ENCODE measurements around the gene CHP2.
"Not testable (repeated sequence)": the region's sequence is repeated elsewhere in the genome, so short reads cannot be mapped to it uniquely, and the experiment has no call there.

Gene CHP2

DNA sequence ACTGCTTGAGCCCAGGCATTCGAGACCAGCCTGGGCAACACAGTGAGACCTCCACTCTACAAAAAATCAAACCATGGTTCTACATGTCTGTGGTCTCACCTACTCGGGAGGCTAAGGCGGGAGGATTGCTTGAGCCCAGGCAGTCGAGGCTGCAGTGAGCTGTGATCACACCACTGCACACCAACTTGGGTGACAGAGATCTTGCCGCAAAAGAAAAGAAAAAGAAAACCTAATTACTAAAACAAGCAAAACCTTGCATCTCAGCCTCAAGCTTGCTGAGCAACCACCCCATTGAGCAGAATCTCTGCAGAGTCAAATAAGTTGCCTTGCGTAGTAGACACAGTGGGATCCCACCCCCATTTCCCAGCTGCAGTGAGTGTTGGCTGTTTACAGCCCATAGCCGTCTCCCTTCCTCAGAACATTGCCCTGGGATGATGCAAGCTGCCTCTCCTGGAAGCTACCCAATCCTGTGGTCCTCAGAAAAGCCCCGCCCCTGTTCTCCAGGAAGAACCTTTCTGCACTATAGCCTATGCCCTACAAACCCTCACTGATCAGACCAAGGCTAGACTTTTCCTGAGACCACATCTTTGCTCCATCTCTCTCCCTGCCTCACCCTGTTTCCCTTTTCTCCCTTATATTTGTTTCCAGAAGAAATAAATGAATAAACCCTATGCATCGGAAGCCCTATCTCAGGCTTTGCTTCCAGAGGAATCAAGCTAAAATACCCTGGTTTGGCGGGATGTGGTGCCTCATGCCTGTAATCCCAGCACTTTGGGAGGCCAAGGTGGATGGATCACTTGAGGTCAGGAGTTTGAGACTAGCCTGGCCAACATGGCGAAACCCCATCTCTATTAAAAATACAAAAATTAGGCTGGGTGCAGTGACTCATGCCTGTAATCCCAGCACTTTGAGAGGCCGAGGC, 25.1 kb upstream of the CHP2 start:
- Mint-ChIP-seq H3K4me3 (no peak overlapping the region), H3K36me3 (no peaks in the 10 kb centered on the region), H3K9me3 (no peaks in the 10 kb centered on the region), H3K27ac (peak overlapping the region; percentile 6), H3K27me3 (peaks cover 10 to 25% of the 10 kb centered on the region in 2 donors), H3K4me1 (peaks cover 4 to 6% of the 10 kb centered on the region in 2 donors)
- DNase-seq = no peak
- no peak for ATAC-seq (replicated peaks)

DNA sequence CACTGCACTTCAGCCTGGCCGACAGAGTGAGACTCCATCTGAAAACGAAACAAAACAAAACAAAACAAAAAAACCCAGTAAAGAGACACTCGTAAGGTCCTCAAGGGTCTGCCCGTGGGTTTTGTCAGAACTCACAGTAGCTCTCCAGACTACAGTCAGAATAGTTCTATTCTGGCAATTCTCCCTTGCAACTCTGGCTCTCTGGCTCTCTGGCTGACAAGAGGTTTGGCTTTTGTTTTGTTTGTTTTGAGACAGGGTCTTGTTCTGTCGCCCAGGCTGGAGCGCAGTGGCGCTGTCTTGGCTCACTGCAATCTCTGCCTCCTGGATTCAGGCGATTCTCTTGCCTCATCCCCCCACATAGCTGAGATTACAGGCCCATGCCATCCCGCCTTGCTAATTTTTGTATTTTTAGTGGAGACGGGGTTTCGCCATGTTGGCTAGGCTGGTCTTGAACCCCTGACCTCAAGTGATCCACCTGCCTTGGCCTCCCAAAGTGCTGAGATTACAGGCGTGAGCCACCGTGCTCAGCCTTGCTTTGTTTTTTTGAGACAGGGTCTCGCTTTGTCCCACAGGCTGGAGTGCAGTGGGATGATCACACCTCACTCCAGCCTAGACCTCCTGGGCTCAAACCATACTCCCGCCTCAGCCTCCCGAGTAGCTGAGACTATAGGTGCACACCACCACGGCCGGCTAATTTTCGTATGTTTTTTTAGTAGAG, 20.5 kb upstream of the CHP2 start:
- ATAC-seq (replicated peaks) = no peak
- H3K4me3 Mint-ChIP-seq = no peak overlapping the region
- DNase-seq = no peak
- peaks cover 15 to 19% of the 10 kb centered on the region in 2 donors for H3K27me3 Mint-ChIP-seq
- H3K4me1 Mint-ChIP-seq = peaks cover 6 to 7% of the 10 kb centered on the region in 2 donors
- H3K9me3 Mint-ChIP-seq = no peaks in the 10 kb centered on the region
- no peak overlapping the region for H3K27ac Mint-ChIP-seq
- H3K36me3 Mint-ChIP-seq = no peaks in the 10 kb centered on the region

DNA sequence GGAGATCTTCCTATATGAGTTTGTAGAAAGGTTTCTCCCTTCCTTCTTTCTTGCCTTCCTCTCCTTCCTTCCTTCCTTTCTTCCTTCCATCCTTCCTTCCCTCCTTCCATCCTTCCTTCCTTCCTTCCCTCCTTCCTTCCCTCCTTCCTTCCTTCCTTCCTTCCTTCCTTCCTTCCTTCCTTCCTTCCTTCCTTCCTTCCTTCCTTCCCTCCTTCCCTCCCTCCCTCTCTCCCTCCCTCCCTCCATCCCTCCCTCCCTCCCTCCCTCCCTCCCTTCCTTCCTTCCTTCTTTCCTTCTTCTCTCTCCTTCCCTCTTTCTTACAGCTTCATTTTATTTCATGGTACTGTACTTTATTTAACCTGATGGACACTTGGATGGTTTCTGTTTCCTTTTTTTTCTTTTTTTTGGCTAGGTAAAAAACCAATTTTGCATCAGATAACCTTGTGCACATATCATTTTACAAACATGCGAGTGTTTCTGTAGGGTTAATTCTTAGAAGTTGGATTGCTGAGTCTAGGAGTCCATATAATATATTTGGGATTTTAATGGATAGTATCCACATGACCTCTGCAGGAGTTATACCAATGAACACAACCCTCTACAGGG, 17.3 kb upstream of the CHP2 start:
- ATAC-seq (replicated peaks); H3K36me3 Mint-ChIP-seq; H3K4me1 Mint-ChIP-seq; H3K4me3 Mint-ChIP-seq; DNase-seq; H3K9me3 Mint-ChIP-seq: not testable (repeated sequence)
- Mint-ChIP-seq H3K27me3 (peaks cover 13% of the 10 kb centered on the region in 2 donors), H3K27ac (peak overlapping the region; percentile 57)

DNA sequence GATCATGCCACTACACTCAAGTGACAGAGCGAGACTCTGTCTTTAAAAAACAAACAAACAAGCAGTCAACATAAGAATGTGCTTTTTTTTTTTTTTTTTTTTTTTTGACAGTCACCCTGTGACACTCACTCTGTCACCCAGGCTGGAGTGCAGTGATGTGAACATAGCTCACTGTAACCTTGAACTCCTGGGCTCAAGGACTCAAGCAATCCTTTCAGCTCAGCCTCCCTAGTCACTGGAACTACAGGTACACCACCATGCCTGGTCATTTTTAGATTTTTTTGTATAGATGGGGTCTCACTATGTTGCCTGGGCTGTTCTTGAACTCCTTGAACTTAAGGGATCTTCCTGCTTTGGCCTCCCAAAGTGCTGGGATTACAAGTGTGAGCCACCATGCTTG, 15.3 kb upstream of the CHP2 start:
- no peak for DNase-seq
- H3K4me1 Mint-ChIP-seq = peaks cover 6 to 7% of the 10 kb centered on the region in 2 donors
- H3K27ac Mint-ChIP-seq = no peak overlapping the region
- no peak for ATAC-seq (replicated peaks)
- H3K36me3 Mint-ChIP-seq = peaks cover 0 to 3% of the 10 kb centered on the region in 2 donors
- H3K9me3 Mint-ChIP-seq = peaks cover 2 to 3% of the 10 kb centered on the region in 2 donors
- H3K27me3 Mint-ChIP-seq = peaks cover 28 to 33% of the 10 kb centered on the region in 2 donors
- H3K4me3 Mint-ChIP-seq = no peak overlapping the region

DNA sequence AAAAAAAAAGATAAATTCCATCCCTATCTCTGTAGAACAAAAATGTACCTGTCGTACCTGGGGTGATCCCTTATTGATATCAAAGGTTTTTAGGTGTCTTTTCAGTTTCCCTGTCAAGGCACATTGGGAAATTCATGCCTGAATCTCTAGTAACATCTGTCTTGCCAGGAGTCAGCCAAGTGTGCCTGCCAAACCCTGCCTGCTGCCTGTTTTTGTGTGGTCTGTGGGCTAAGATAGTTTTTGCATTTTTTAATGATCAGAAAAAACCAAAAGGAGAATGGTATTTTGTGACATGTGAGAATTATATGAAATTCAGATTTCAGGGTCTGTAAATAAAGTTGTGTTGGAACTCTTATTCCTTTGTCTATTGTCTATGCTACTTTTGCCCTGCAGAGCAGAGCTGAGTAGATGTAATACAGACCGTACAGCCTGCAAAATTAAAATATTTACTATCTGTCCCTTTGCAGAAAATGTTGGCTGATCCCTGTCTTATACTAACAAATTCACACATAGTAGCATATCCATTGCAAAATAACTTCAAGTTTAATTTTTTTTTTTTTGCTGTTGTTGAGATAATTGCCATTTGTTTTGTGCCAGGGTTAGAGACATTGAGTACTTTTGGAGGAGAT, 13.0 kb upstream of the CHP2 start:
- ATAC-seq (replicated peaks) (no peak), DNase-seq (no peak)
- no peak overlapping the region for H3K27ac Mint-ChIP-seq
- H3K4me1 Mint-ChIP-seq = no peaks in the 10 kb centered on the region
- peaks cover 39 to 44% of the 10 kb centered on the region in 2 donors for H3K27me3 Mint-ChIP-seq
- peaks cover 5 to 6% of the 10 kb centered on the region in 2 donors for H3K9me3 Mint-ChIP-seq
- H3K4me3 Mint-ChIP-seq = no peak overlapping the region
- H3K36me3 Mint-ChIP-seq = peaks cover 0 to 3% of the 10 kb centered on the region in 2 donors

DNA sequence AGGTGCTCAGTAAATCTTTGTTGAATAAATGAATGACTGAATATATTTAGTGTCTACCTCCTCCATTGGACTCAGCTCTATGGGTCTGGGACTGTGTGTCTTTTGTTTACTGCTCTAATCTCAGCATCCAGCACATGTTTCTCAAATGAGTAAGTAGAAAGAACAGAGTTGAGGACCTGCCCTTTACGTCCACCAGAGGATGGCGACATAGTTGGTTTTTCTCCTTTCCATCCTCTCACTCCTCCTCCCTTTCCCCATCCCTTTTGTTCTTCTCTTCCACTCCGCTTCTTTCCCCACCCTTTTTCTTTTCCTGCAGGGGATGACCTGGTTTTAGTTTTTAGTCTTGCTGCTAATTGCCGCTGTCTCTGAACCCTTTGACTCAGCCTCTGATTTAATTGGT, 12.1 kb upstream of the CHP2 start:
- peaks cover 47 to 50% of the 10 kb centered on the region in 2 donors for H3K27me3 Mint-ChIP-seq

DNA sequence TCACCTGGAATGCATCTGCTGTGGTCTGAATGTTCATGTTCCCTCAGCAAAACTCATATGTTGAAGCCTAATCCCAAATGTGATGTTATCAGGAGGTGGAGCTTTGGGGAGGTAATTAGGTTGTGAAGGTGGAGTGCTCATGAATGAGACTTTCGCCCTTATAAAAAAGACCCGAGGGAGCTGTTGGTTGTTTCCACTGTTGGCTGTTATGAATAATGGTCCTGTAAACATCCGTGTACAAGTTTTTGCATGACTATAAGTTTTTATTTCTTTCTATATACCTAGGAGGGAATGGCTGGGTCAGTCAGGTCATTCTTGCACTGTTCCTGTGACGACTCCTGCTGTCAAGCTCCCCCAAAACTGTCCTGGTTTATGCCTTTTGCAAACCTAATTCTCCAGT, 9.6 kb upstream of the CHP2 start:
- peaks cover 0 to 3% of the 10 kb centered on the region in 2 donors for H3K36me3 Mint-ChIP-seq
- peaks cover 5 to 11% of the 10 kb centered on the region in 2 donors for H3K9me3 Mint-ChIP-seq
- ATAC-seq (replicated peaks) (no peak), DNase-seq (no peak)
- H3K27ac Mint-ChIP-seq = no peak overlapping the region
- peaks cover 42 to 50% of the 10 kb centered on the region in 2 donors for H3K27me3 Mint-ChIP-seq
- no peaks in the 10 kb centered on the region for H3K4me1 Mint-ChIP-seq
- H3K4me3 Mint-ChIP-seq = no peak overlapping the region

More for the DNA sequence above, 12.1 kb upstream of the CHP2 start:
- DNase-seq = no peak
- no peak overlapping the region for H3K27ac Mint-ChIP-seq
- peaks cover 5 to 11% of the 10 kb centered on the region in 2 donors for H3K9me3 Mint-ChIP-seq
- no peak for ATAC-seq (replicated peaks)
- no peak overlapping the region for H3K4me3 Mint-ChIP-seq
- H3K4me1 Mint-ChIP-seq = no peaks in the 10 kb centered on the region
- peaks cover 0 to 3% of the 10 kb centered on the region in 2 donors for H3K36me3 Mint-ChIP-seq

DNA sequence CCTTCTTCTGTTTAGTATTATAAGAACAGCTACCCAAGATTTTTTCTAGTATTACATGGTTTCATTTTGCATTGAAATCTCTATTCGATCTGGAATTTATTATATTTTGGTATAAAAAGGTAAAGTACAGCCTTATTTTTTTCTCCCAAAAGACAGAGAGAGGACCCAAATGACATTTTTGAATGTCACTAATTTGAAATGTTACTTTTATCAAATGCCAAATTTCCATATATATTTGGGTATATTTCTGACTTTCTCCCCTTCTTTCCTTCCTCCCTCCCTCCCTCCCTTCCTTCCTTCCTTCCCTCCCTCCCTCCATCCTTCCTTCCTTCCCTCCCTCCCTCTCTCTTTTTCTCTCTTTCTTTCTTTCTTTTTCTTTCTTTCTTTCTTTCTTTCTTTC, 6.2 kb upstream of the CHP2 start:
- H3K27me3 Mint-ChIP-seq = peaks cover 34 to 56% of the 10 kb centered on the region in 2 donors
- no peaks in the 10 kb centered on the region for H3K4me1 Mint-ChIP-seq
- no peaks in the 10 kb centered on the region for H3K36me3 Mint-ChIP-seq
- H3K4me3 Mint-ChIP-seq = no peak overlapping the region
- ATAC-seq (replicated peaks) (no peak), DNase-seq (no peak)
- H3K27ac Mint-ChIP-seq = no peak overlapping the region
- H3K9me3 Mint-ChIP-seq = peaks cover 3 to 8% of the 10 kb centered on the region in 2 donors

DNA sequence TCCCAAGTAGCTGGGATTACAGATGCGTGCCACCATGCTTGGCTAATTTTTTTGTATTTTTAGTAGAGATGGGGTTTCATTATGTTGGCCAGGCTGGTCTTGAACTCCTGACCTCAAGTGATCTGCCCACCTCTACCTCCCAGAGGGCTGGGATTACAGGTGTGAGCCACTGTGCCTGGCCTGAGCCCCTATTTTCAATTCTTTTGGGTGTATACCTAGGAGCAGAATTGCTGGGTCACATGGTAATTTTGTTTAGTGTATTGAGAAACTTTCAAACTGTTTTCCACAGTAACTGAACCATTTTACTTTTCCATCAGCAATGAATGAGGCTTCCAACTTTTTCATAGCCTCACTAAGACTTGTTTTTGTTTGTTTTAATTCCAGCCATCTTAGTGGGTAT, 3.8 kb upstream of the CHP2 start:
- not testable (repeated sequence) for ATAC-seq (replicated peaks); H3K4me3 Mint-ChIP-seq; H3K36me3 Mint-ChIP-seq; H3K27ac Mint-ChIP-seq; H3K9me3 Mint-ChIP-seq; DNase-seq; H3K4me1 Mint-ChIP-seq
- H3K27me3 Mint-ChIP-seq = peaks cover 33 to 65% of the 10 kb centered on the region in 2 donors

DNA sequence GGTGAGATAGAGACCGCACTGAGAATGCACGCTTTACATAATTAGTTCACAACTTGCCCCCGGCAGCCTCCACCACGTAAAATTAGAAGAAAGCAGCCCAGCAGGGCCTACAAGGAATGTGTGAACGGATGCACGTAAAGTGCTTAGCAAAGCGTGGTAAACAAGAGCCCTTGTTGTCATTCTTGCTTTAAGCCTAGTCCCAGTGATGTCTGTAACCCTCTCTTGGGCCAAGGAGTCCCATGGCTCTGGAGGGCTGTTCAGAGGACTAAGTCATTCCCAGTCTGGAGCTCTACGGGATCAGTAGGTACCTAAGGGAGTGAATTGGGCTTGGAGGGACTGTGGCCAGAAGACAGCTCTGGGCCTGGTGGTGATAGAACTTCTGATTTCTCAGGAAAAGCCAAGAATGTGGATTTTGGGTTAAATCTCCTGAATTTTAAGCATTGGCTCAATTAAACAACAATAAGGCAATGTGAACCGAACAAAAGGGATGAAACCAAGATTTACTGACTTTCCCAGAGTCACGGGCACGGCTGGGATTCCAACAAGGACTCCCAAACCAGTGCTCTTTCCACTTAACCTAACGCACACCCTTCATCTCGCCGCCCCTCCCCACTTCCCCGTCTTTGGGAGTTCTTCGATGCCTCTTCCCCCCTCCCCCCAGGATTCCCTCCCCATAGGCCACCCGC, 775 bp upstream of the CHP2 start:
- peaks cover 42 to 68% of the 10 kb centered on the region in 2 donors for H3K27me3 Mint-ChIP-seq
- peaks cover 0 to 2% of the 10 kb centered on the region in 2 donors for H3K9me3 Mint-ChIP-seq
- ATAC-seq (replicated peaks) = no peak
- no peaks in the 10 kb centered on the region for H3K36me3 Mint-ChIP-seq
- H3K4me1 Mint-ChIP-seq = peaks cover 6 to 9% of the 10 kb centered on the region in 2 donors
- DNase-seq = no peak
- peak overlapping the region; percentile 53 for H3K27ac Mint-ChIP-seq
- H3K4me3 Mint-ChIP-seq = peak overlapping the region; percentile 60 to 61

DNA sequence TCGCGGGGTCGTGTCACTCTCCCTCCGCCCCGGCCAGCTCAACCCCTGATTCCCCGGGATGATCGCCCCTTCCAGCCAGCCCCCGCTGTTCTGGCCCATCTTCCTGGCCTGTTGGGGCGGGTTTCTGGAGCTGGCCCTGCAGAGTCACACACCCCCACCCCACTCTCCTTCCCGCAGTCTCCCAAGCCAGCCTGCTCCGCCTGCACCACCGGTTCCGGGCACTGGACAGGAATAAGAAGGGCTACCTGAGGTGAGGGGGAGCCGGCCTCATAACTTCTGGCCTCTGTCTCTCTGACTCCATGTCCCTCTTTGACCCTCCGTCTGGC, 621 bp downstream of the CHP2 start:
- ATAC-seq (replicated peaks) (no peak), DNase-seq (no peak)
- H3K9me3 Mint-ChIP-seq = peaks cover 0 to 2% of the 10 kb centered on the region in 2 donors
- H3K27ac Mint-ChIP-seq = no peak overlapping the region
- H3K4me3 Mint-ChIP-seq = peak overlapping the region; percentile 60 to 61
- peaks cover 8 to 14% of the 10 kb centered on the region in 2 donors for H3K4me1 Mint-ChIP-seq
- H3K27me3 Mint-ChIP-seq = peaks cover 46 to 73% of the 10 kb centered on the region in 2 donors
- H3K36me3 Mint-ChIP-seq = no peaks in the 10 kb centered on the region

DNA sequence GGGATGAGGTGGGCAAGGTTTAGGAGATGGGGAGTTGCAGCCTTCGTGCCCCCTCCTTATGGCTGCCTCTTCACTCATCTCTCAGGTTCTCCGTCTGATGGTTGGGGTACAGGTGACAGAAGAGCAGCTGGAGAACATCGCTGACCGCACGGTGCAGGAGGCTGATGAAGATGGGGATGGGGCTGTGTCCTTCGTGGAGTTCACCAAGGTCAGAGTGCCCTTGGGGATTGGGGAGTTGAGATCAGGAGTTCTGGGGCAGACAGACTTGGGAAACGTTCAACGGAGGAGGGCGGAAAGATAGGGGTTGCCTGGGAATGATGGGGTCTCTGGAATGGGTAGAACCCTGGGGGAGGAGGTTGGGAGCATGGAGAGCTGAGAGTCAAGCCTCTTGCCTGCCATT, 2.3 kb downstream of the CHP2 start:
- Mint-ChIP-seq H3K9me3 (peaks cover 0 to 2% of the 10 kb centered on the region in 2 donors), H3K4me1 (peaks cover 8 to 14% of the 10 kb centered on the region in 2 donors), H3K4me3 (no peak overlapping the region), H3K27me3 (peaks cover 47 to 60% of the 10 kb centered on the region in 2 donors), H3K27ac (no peak overlapping the region), H3K36me3 (no peaks in the 10 kb centered on the region)
- DNase-seq (no peak), ATAC-seq (replicated peaks) (no peak)

DNA sequence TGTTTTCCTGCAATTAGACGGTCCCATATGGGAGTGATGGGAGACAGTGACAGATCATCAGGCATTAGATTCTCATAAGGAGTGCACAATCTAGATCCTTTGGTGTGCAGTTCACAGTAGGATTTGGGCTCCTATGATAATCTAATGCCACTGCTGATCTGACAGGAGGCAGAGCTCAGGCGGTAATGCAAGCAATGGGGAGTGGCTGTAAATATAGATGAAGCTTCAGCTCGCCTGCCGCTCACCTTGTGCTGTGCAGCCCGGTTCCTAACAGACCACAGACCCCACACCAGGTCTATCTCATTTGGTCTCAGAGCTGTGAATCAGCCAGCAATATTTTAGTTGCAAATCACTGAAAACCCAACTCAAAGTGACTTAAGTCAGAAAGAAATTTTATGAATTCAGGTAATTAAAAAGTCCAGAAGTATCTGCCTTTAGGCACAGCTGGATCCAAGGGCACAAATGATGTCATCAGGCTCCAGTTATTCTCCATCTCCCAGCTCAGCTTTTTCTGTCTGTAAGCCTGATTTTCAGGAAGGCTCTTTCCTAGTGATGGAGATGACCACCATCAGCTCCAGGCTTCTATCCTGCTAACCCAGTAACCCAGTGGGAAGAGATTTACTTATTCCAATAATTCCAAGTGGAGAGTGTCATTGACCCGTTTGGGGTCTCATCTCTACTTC, 3.3 kb downstream of the CHP2 start:
- Mint-ChIP-seq H3K4me1 (peaks cover 8 to 14% of the 10 kb centered on the region in 2 donors), H3K36me3 (no peaks in the 10 kb centered on the region), H3K4me3 (no peak overlapping the region), H3K27me3 (peaks cover 46 to 51% of the 10 kb centered on the region in 2 donors), H3K27ac (no peak overlapping the region), H3K9me3 (peaks cover 0 to 2% of the 10 kb centered on the region in 2 donors)
- no peak for DNase-seq
- no peak for ATAC-seq (replicated peaks)
